SK-N-SH (cell line): ENCODE data around the gene VAMP2. TPM values are rescaled to one million over a fixed set of nuclear protein-coding genes. Genes with fewer than 3 reads are reported as not detected.

ENCODE experiments used
- CTCF ChIP-seq: fragments of 200-600 bp; sonication (generic); IDR thresholded peaks from 2 replicates; pipeline ENCODE4 v1.6.1; 2017; ENCODE audit warnings: antibody characterized with exemption, mild to moderate bottlenecking, moderate library complexity
- ELF1 ChIP-seq: IDR thresholded peaks from 2 replicates; pipeline ENCODE4 v1.4.0; 2012
- EZH2phosphoT487 ChIP-seq: fragments of 200-600 bp; sonication (generic); IDR thresholded peaks from 2 replicates; pipeline ENCODE4 v1.6.1; 2017; ENCODE audit warnings: low read depth, mixed run types, mild to moderate bottlenecking, antibody characterized with exemption, moderate library complexity, borderline replicate concordance
- FOXM1 ChIP-seq: IDR thresholded peaks from 2 replicates; pipeline ENCODE4 v1.4.0; 2012; ENCODE audit warnings: low read depth, mild to moderate bottlenecking
- GABPA ChIP-seq: IDR thresholded peaks from 2 replicates; pipeline ENCODE4 v1.4.0; 2012; ENCODE audit warnings: low read depth, mild to moderate bottlenecking
- IRF3 ChIP-seq: fragments of 150-350 bp; IDR thresholded peaks from 2 replicates; pipeline ENCODE4 v1.6.1; 2016; ENCODE audit warnings: mild to moderate bottlenecking, low read depth, low read length
- MAX ChIP-seq: IDR thresholded peaks from 2 replicates; pipeline ENCODE4 v1.4.0; 2012; ENCODE audit warnings: low read depth
- REST ChIP-seq: IDR thresholded peaks from 2 replicates; pipeline ENCODE4 v1.6.1; 2012; ENCODE audit warnings: mild to moderate bottlenecking, low read depth, low read length, moderate library complexity
- RXRA ChIP-seq: IDR thresholded peaks from 2 replicates; pipeline ENCODE4 v1.4.0; 2012; ENCODE audit warnings: low read depth, mild to moderate bottlenecking, borderline replicate concordance
- SIN3A ChIP-seq: IDR thresholded peaks from 2 replicates; pipeline ENCODE4 v1.6.1; 2012; ENCODE audit warnings: low read depth, mild to moderate bottlenecking, low read length, moderate library complexity, borderline replicate concordance
- TCF12 ChIP-seq: IDR thresholded peaks from 2 replicates; pipeline ENCODE4 v1.4.0; 2012
- TEAD4 ChIP-seq: IDR thresholded peaks from 2 replicates; pipeline ENCODE4 v1.4.0; 2012; ENCODE audit warnings: mild to moderate bottlenecking, borderline replicate concordance; ENCODE audit not compliant: insufficient read depth
- USF1 ChIP-seq: IDR thresholded peaks from 2 replicates; pipeline ENCODE4 v1.4.0; 2012; ENCODE audit warnings: low read depth, borderline replicate concordance
- YY1 ChIP-seq: IDR thresholded peaks from 2 replicates; pipeline ENCODE4 v1.4.0; 2012; ENCODE audit warnings: low read depth, mild to moderate bottlenecking
- polyA plus RNA-seq, 3 experiments: library from polyadenylated mRNA; depleted of rRNA; stranded (reverse); fragments of >200 nt; gene quantifications; 2 replicates each; pipeline ENCODE4 v1.2.3, GENCODE V29; 2012

The VAMP2 gene
- polyA plus RNA-seq, 1 of the 3 experiments (the other 2 are of a cell fraction): 42.0 TPM

- TF ChIP-seq USF1 (peak; percentile 43; the same call in 1 of the 2 replicates), YY1 (0 out of 2 replicates have a peak, but pooled peaks have one; percentile 27), CTCF (no peak), FOXM1 (peak; percentile 92), MAX (peak; percentile 99), REST (no peak), SIN3A (peak; percentile 99), IRF3 (no peak; the same call in 1 of the 2 replicates), ELF1 (no peak), TEAD4 (no peak), TCF12 (no peak), RXRA (no peak), GABPA (no peak), EZH2phosphoT487 (no peak)
- TF ChIP-seq, all 33 proteins: peak for 9
Measured at GRCh38 chr17:8209907-8210760, 47.4 kb upstream of the VAMP2 start, which contains the start of gene AURKB (continued).
